LHCN-M2 (cell line): ENCODE results near the gene DNAJB13. TPM values are rescaled to one million over a fixed set of nuclear protein-coding genes. Genes with fewer than 3 reads are reported as not detected.

ENCODE experiments used
- DNase-seq: peaks from one replicate; pipeline ENCODE4 v3.0.0-alpha.2; 2012; ENCODE audit warnings: low read depth
- total RNA-seq: library from RNA; depleted of rRNA; stranded (reverse); fragments of >200 nt; gene quantifications from 2 replicates; pipeline ENCODE4 v1.2.3, GENCODE V29; 2014; rRNA removed

DNAJB13 gene
- total RNA-seq, 1 experiment from 2014 or later = not detected

DNA sequence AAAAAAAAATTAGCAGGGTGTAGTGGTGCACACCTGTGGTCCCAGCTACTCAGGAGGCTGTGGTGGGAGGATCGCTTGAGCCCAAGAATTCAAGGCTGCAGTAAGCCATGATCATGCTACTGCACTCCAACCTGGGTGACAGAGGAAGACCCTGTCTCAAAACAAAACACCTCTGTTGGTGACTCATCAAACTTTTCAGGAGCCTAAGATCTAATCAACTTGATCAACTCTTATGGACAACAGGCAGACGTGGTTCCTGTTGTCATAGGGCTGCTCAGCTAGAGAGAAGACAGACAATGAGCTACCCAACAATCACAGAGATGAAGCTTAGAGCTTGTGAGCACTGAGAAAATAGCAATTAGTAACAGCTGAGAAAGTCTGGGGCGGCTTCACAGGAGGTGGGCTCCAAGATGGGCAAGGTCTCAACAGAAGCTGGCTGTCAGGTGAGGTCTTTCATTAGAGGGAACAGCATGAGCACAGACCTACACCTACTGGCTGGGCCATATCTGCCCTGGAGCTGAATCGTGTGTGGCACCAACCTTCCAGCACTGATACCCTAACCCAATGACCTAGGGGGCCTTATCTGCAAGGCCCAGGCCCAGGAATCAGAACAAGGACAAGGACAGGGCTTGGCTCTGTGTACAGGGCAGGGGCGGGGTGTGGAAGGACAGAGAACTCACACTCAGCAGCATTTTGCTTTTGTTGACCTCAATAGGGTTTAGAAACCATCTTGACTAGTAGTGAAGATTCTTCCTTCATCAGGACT, 65.3 kb downstream of the DNAJB13 start:
- DNase-seq = no peak

DNA sequence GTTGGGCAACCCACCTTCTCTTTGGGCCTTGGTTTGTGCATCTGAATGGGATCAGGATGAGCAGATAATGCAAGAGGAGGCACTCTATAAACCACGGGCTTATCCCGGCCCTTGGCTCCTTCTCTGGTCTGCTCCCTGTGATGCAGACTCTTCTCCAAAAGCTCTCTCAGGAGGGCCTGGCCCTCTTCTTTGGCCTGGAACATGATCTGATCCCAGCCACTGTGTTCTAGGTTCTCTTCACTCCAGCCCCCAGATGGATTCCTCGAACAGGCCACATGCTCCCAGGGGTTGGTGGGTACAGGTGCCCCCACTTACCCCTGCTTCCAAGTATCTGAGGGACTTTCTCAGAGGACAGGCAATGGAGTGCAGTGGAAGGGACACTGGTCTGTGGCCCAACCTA, 66.8 kb downstream of the DNAJB13 start:
- no peak for DNase-seq

DNA sequence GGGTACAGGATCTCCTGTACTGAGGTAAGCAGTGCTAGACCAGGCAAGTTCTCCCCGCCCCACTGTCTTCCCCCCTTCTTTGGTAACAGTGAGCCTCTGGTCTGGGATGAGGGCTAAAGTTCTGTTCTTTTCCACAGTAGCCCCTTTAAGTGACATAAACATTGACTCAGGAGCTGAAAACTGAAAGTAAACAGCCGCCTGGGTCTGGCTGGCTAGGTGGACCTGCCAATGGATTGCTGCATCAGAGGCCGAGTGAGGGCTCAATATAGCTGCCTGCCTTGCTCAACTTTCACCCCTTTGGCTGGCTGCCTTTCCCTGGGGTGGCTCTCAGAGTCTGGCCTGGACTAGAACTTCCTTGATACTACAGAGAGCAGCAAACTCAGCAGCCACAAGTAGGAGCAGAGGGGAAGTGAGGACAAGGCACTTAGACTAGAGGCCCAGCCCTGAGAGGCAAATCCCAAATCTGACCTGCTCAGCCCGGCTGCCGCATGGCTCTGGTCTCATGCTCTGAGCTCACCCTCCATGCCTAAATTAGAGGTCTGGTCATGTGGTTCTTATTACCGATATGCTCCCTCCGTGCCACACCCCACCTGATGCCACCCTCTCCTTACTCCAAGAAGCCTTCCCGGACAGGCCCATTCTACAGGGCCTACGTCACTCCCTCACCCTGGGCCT, 67.6 kb downstream of the DNAJB13 start:
- peak; percentile 11 for DNase-seq

DNA sequence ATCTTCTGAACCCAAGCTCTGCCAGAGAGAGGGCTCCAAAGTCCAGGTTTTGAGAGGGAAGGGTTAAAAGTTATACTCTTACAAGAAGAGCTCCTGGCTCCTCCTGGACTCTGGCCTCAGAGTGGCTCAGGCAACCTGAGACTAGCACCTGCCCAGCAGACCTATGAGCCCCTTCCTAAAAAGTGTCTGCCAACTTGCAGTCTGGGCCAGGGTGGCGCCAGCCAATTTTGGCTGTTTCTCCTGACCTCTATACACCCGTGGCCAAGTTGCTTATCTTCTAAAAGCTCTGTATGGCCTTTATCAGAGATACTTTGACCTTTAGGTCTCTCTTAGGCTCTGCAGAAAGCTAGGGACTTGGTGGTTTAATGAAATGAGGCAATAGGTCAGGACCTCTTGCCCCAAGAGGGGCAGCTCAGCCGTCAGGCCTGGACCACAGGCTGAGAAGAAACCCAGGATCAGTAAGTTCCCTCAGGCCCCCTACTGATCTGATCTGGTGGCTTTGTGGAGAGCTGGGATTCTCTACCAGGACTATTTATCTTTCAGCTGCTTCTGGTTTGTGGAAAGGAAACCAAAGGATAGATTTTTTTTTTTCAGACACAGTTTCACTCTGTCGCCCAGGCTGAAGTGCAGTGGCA, 68.4 kb downstream of the DNAJB13 start:
- no peak for DNase-seq

DNA sequence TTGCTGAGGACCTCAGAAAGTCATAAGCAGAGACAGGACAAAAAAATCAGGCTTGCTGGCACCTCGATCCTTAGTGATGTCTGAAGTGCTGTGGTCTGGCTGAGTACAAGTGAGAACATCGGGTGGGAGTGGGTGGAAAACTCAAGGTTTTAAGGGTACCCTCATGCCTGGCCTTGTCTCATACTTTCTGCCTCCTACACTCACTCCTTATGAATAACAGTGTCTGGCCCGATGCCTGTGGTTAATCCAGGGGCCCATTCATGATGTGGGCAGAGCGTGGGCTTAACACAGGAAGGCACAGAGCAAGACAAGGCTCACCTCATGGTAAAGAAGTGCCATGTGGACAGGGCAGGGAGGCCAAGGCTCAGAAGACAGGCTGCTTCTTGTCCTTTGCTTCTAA, 69.0 kb downstream of the DNAJB13 start:
- DNase-seq = no peak

Other genes starting within 250 kb of the DNAJB13 start
- gene RAB6A, start 190.0 kb upstream of the DNAJB13 start, total RNA-seq = 120 and 130 TPM in 2 replicates
- 14.8 and 27.3 TPM in 2 replicates for gene MRPL48, start 163.2 kb upstream of the DNAJB13 start, total RNA-seq
- gene COA4, start 74.2 kb upstream of the DNAJB13 start, total RNA-seq = 119 and 131 TPM in 2 replicates
- gene PAAF1, start 74.0 kb upstream of the DNAJB13 start, total RNA-seq = 10.0 and 11.7 TPM in 2 replicates
- 4.3 and 8.0 TPM in 2 replicates for gene UCP2, start 31.8 kb downstream of the DNAJB13 start, total RNA-seq
- 0.71 and 1.1 TPM in 2 replicates for gene UCP3, start 58.1 kb downstream of the DNAJB13 start, total RNA-seq
- 20.2 and 22.8 TPM in 2 replicates for gene C2CD3, start 220.0 kb downstream of the DNAJB13 start, total RNA-seq
- gene PPME1, start 220.3 kb downstream of the DNAJB13 start, total RNA-seq = 60.3 and 73.5 TPM in 2 replicates